ENCODE data around the gene GLS. TPM values are rescaled to one million over a fixed set of nuclear protein-coding genes. Genes with fewer than 3 reads are reported as not detected.

Gene GLS
- total RNA-seq, 1 donor from 2014 or later: 160 TPM

DNA sequence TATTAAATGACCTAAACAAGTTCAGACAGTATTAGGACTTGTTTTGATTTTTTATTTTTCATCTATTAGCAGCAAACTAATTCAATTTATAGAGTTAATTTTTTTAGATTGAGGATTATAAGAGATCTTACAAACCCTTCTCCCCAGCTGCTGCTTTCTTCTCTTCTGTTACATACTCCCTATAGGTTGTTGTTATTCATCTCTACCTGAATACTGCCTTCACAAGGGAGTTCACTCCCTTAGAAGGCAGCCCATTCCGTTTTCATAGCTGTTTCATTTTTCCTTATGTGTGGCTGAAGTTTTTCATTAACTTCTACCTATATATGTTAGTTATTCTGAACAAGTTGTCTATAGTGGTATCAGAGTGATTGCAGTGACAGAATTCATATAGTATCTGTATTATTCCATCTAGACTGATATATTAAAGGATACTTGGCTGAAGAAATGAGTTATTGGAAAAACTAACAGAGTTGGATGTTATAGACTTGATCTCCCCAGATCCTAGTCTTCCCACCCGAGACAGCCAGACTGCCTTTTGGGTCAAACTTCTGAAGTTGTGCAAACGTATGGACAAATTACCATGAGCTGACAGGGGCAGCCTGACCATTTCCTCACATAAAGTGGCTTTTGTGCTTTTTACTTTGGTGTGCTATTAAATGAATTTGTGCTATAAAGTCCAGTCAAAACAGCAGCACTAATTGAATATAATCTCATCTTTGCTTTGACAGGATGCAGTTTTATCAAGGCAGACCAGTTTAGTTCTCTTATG, 8.7 kb downstream of the GLS start:
- Mint-ChIP-seq H3K27ac (peak overlapping the region; percentile 4), H3K36me3 (peaks cover 28% of the 10 kb centered on the region)

DNA sequence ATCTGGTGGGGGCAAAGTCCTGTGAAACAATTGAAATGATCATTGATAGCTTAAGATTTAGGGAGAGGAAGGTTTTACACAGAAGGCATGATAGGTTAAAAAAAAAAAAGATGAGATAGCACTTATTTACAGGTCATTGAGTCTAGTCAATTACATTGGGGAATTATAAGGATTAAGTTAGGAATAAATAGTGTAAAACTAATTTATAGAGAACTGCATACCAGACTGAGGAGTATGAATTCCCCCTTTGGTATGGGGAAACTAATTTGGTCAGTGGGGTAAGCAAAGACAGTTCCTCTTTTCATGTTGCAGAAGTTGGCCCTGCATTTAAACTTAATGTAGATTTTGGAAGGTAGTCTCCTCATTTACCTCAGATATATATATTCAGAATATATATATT, 10.8 kb downstream of the GLS start:
- Mint-ChIP-seq H3K27me3 (no peaks in the 10 kb centered on the region), H3K9me3 (no peaks in the 10 kb centered on the region), H3K4me1 (ENCODE audit: unreplicated experiment) (peaks cover 21% of the 10 kb centered on the region), H3K4me3 (peak overlapping the region; percentile 42), H3K36me3 (peaks cover 37% of the 10 kb centered on the region), H3K27ac (no peak overlapping the region)
- no peak for DNase-seq (ENCODE audit: extremely low spot score, unreplicated experiment)
- TF ChIP-seq, protein P1, sequence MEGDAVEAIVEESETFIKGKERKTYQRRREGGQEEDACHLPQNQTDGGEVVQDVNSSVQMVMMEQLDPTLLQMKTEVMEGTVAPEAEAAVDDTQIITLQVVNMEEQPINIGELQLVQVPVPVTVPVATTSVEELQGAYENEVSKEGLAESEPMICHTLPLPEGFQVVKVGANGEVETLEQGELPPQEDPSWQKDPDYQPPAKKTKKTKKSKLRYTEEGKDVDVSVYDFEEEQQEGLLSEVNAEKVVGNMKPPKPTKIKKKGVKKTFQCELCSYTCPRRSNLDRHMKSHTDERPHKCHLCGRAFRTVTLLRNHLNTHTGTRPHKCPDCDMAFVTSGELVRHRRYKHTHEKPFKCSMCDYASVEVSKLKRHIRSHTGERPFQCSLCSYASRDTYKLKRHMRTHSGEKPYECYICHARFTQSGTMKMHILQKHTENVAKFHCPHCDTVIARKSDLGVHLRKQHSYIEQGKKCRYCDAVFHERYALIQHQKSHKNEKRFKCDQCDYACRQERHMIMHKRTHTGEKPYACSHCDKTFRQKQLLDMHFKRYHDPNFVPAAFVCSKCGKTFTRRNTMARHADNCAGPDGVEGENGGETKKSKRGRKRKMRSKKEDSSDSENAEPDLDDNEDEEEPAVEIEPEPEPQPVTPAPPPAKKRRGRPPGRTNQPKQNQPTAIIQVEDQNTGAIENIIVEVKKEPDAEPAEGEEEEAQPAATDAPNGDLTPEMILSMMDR (conservative IDR thresholded peaks at IDR 0.05): no peak

More for the DNA sequence above, 8.7 kb downstream of the GLS start:
- Mint-ChIP-seq H3K9me3 (no peaks in the 10 kb centered on the region), H3K4me1 (ENCODE audit: unreplicated experiment) (peaks cover 24% of the 10 kb centered on the region), H3K27me3 (no peaks in the 10 kb centered on the region), H3K4me3 (peak overlapping the region; percentile 21)
- no peak for DNase-seq (ENCODE audit: extremely low spot score, unreplicated experiment)
- TF ChIP-seq, protein P1 (conservative IDR thresholded peaks at IDR 0.05): no peak

DNA sequence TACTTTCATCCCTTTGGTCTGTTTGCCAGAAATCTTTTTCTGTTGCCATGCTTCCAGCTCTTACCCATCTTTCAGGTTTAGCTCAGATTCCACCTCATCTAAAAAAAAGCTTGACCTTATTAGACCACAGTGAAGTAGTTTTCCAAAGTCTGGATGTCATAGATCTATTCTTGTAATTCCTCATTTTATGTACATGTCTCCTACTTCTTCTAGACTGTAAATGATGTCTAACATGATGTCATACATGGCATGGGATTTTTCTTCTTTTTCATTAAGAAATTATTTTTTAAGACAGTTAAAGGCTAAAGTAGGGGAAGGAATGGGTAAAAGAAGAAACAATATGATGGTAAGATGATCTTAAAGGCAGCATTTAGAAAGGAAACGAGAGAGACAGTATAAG, 11.3 kb downstream of the GLS start:
- TF ChIP-seq, protein P1 (conservative IDR thresholded peaks at IDR 0.05): no peak
- Mint-ChIP-seq H3K4me3 (no peak overlapping the region), H3K9me3 (no peaks in the 10 kb centered on the region), H3K27ac (no peak overlapping the region), H3K27me3 (no peaks in the 10 kb centered on the region), H3K4me1 (ENCODE audit: unreplicated experiment) (peaks cover 25% of the 10 kb centered on the region), H3K36me3 (peaks cover 42% of the 10 kb centered on the region)
- DNase-seq (ENCODE audit: extremely low spot score, unreplicated experiment): no peak

DNA sequence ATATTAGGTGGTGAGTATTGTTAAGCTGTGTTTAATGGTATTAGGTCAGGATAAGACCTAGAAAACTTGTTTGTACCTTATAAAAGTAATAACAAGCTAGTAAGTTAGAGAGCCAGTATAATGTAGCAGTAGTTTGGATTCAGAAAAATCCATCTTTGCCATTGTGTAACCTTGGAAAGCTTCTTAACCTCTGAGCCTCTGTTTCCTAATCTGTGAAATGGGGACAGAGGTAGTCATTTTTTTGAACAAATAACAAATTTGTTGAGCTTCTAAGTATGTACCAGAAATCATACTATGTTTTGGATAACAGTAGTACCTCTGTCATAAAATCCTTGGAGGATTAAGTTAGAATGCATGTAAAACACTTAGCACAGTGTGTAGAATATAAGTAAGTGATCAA, 12.5 kb downstream of the GLS start:
- no peaks in the 10 kb centered on the region for H3K27me3 Mint-ChIP-seq
- H3K27ac Mint-ChIP-seq: no peak overlapping the region
- no peak overlapping the region for H3K4me3 Mint-ChIP-seq
- DNase-seq (ENCODE audit: extremely low spot score, unreplicated experiment): no peak
- H3K36me3 Mint-ChIP-seq: peaks cover 38% of the 10 kb centered on the region
- no peaks in the 10 kb centered on the region for H3K9me3 Mint-ChIP-seq
- TF ChIP-seq, protein P1 (conservative IDR thresholded peaks at IDR 0.05): no peak
- peaks cover 22% of the 10 kb centered on the region for H3K4me1 Mint-ChIP-seq (ENCODE audit: unreplicated experiment)

DNA sequence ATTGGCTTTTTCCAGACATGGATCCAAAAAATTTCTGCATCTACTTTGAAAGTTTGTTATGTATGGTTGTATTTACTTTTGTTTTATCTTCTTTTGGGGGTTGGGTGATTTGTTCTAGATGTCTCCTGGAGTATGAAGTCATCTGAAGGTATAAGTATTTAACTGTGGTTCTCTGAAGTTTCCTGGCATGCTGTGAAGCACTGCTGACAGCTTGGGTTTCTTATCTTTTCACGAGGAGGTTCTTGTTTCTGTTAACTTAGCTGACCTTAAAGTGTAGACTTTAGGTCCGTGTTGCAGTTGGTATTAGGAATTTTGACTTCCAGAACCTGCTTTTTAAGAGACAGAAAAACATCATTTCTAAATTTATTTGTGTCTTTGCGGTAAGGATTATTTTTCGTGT, 15.9 kb downstream of the GLS start:
- no peak for DNase-seq (ENCODE audit: extremely low spot score, unreplicated experiment)
- no peaks in the 10 kb centered on the region for H3K9me3 Mint-ChIP-seq
- no peak overlapping the region for H3K4me3 Mint-ChIP-seq
- H3K27me3 Mint-ChIP-seq: no peaks in the 10 kb centered on the region
- peaks cover 13% of the 10 kb centered on the region for H3K4me1 Mint-ChIP-seq (ENCODE audit: unreplicated experiment)
- peak overlapping the region; percentile 1 for H3K27ac Mint-ChIP-seq
- H3K36me3 Mint-ChIP-seq: peaks cover 26% of the 10 kb centered on the region
- TF ChIP-seq, protein P1 (conservative IDR thresholded peaks at IDR 0.05): no peak
